ENCODE data around the gene PLSCR1. TPM values are rescaled to one million over a fixed set of nuclear protein-coding genes. Genes with fewer than 3 reads are reported as not detected.

PLSCR1 gene
- total and polyA plus RNA-seq, 2 experiments from 2014 or later, result 62.7 to 78.3 TPM

GRCh38 chr3:146557745-146558144, 13.3 kb upstream of the PLSCR1 start:
- no peaks in the 10 kb centered on the region for H3K27me3 ChIP-seq (ENCODE audit: insufficient read depth)
- H3K4me3 ChIP-seq, result no peak overlapping the region
- TF ChIP-seq ETS1 (IDR thresholded peaks at IDR 0.05) (no peak), NANOG (IDR thresholded peaks at IDR 0.05; ENCODE audit: borderline replicate concordance) (no peak), STAT1 (IDR thresholded peaks at IDR 0.05; ENCODE audit: unreplicated experiment) (no peak), EZH2phosphoT487 (IDR thresholded peaks at IDR 0.05; ENCODE audit: unreplicated experiment) (no peak)
- no peak for ATAC-seq
- H3K4me1 Mint-ChIP-seq, result peaks cover 4% of the 10 kb centered on the region; the same call in 2 of the 3 replicates
- H4K20me1 ChIP-seq (replicated peaks; ENCODE audit: insufficient read depth), result no peaks in the 10 kb centered on the region
- H3K27me3 Mint-ChIP-seq (ENCODE audit: insufficient read depth, low read depth, poor library complexity), result peaks cover 6% of the 10 kb centered on the region
- H3K27ac Mint-ChIP-seq, result no peak overlapping the region
- peaks cover 9% of the 10 kb centered on the region; the same call in 2 of the 3 replicates for H3K9me3 Mint-ChIP-seq
- H3K9me2 ChIP-seq (ENCODE audit: insufficient read depth), result peaks cover 13% of the 10 kb centered on the region; the same call in 1 of the 2 replicates
- peaks cover 5% of the 10 kb centered on the region; the same call in 1 of the 2 replicates for H3K4me1 ChIP-seq (ENCODE audit: insufficient read depth)
- H3K27ac ChIP-seq (ENCODE audit: low read depth), result no peak overlapping the region
- no peak overlapping the region for H3K4me3 Mint-ChIP-seq
- no peak overlapping the region for H2AFZ ChIP-seq
- H3K36me3 Mint-ChIP-seq (ENCODE audit: low read depth), result peaks cover 6% of the 10 kb centered on the region; the same call in 2 of the 3 replicates
- no peak for DNase-seq (ENCODE audit: low spot score)
- no peaks in the 10 kb centered on the region for H3F3A ChIP-seq (replicated peaks; ENCODE audit: low read depth)
- no peak overlapping the region for H3K4me2 ChIP-seq
- peaks cover 6% of the 10 kb centered on the region; the same call in 1 of the 2 replicates for H3K36me3 ChIP-seq (ENCODE audit: insufficient read depth)
- no peaks in the 10 kb centered on the region for H3K79me2 ChIP-seq (replicated peaks; ENCODE audit: insufficient read depth)

GRCh38 chr3:146555311-146555710, 10.9 kb upstream of the PLSCR1 start:
- peaks cover 4% of the 10 kb centered on the region; the same call in 1 of the 3 replicates for H3K36me3 Mint-ChIP-seq (ENCODE audit: low read depth)
- Histone ChIP-seq H3K79me2 (replicated peaks; ENCODE audit: insufficient read depth) (no peaks in the 10 kb centered on the region), H3K4me3 (no peak overlapping the region), H3F3A (replicated peaks; ENCODE audit: low read depth) (no peaks in the 10 kb centered on the region), H3K27ac (ENCODE audit: low read depth) (no peak overlapping the region), H3K36me3 (ENCODE audit: insufficient read depth) (peaks cover 6% of the 10 kb centered on the region; the same call in 1 of the 2 replicates), H3K4me2 (no peak overlapping the region), H2AFZ (no peak overlapping the region), H3K4me1 (ENCODE audit: insufficient read depth) (peaks cover 17% of the 10 kb centered on the region), H3K27me3 (ENCODE audit: insufficient read depth) (no peaks in the 10 kb centered on the region), H4K20me1 (replicated peaks; ENCODE audit: insufficient read depth) (no peaks in the 10 kb centered on the region), H3K9me2 (ENCODE audit: insufficient read depth) (peaks cover 5% of the 10 kb centered on the region; the same call in 1 of the 2 replicates)
- ATAC-seq, result no peak
- H3K9me3 Mint-ChIP-seq, result peaks cover 6% of the 10 kb centered on the region; the same call in 2 of the 3 replicates
- no peak overlapping the region for H3K4me3 Mint-ChIP-seq
- H3K27ac Mint-ChIP-seq, result no peak overlapping the region
- DNase-seq (ENCODE audit: low spot score), result no peak
- H3K27me3 Mint-ChIP-seq (ENCODE audit: insufficient read depth, low read depth, poor library complexity), result peaks cover 4% of the 10 kb centered on the region
- peaks cover 12% of the 10 kb centered on the region for H3K4me1 Mint-ChIP-seq
- no peak for TF ChIP-seq POLR2AphosphoS5 (IDR thresholded peaks at IDR 0.05; ENCODE audit: low read depth)
- TF ChIP-seq CTCF (conservative IDR thresholded peaks at IDR 0.05; ENCODE audit: low read depth in 2 of 2), result no peak
- TF ChIP-seq ZNF331 (CRISPR knock-in tag; IDR thresholded peaks at IDR 0.05; ENCODE audit: low read depth), result no peak
- TF ChIP-seq ZNF462 (CRISPR knock-in tag; IDR thresholded peaks at IDR 0.05), result no peak
- no peak for TF ChIP-seq REST (IDR thresholded peaks at IDR 0.05; ENCODE audit: unreplicated experiment)
- no peak for TF ChIP-seq STAT1 (IDR thresholded peaks at IDR 0.05; ENCODE audit: unreplicated experiment)
